Melanocyte of skin (primary cell): Measurements from ENCODE around the gene ROPN1L. TPM values are rescaled to one million over a fixed set of nuclear protein-coding genes. Genes with fewer than 3 reads are reported as not detected.

Source experiments
- small RNA-seq, 2 donors: library from RNA; depleted of rRNA; stranded (forward); fragments of <200 nt; gene quantifications; one replicate each; pipeline ENCODE3, GENCODE V24; 2012
- total RNA-seq, 2 donors: library from RNA; depleted of rRNA; stranded (reverse); fragments of >200 nt; gene quantifications; 2 replicates each; pipeline ENCODE4 v1.2.3, GENCODE V29; 2012

ROPN1L gene
- total RNA-seq = under 1 TPM; 0.34 to 0.67 TPM

DNA sequence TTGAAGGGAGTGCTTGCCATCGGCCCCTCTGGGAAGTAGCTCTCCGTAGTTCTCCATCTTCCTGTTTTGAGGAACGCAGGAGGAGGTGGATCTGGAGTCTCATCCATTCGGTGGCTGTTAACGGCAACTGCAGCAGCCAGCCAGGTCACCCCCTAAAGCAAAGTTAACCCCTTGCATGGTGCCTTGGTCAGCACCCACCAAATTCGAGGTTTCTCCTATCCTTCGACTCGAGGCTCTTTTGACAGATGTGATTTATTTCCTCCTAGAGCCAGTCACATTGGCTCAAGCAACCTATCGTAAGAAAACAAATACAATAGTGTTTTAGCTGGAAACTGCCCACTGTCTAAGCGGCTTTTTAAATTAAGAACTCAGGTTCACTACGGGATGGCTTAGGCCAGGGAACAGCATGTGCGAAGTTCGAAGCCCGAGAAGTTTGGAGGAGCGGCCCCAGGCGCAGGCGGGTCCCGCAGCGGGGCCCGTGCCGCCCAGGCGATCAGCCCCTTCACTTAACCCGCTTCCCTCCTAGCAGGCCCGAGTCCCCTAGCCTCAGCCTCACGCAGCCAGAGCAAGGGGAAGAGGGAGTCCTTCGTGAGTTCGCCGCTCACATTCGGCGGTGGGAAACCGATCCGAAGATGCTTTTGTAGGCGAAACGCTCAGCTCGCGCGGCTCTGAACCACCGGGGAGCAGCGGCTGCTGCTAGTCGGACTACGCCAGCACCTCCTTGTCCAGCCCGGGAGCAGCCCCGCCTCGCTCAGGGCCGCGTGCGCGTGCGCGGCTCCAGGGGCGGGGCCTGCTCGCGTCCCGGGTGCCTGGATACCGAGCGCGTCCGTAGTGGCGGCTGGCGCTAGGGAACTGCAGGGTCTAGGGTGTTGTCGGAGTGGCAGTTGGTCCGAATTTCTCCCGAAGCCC lies at the start of gene ROPN1L:
TSS of gene ROPN1L (plus strand) at position 797 of the 909 bp plus-strand sequence. CDS start 289 bp downstream, outside the sequence.

Small RNA genes lying within 50 kb of the gene (small RNA-seq; reads per million reads assigned to genes)
- gene MIR6131 = 0 reads per million in 2 donors

Other genes starting within 250 kb of the ROPN1L start
- 10 to 100 TPM; 10.7 to 14.5 TPM for gene ATPSCKMT, start 192.0 kb upstream of the ROPN1L start, total RNA-seq
- 100 to 1,000 TPM; 342 to 718 TPM for gene CCT5, start 191.6 kb upstream of the ROPN1L start, total RNA-seq
- 1 to 10 TPM; 4.0 to 5.2 TPM for gene CMBL, start 134.0 kb upstream of the ROPN1L start, total RNA-seq
- gene MARCHF6, start 88.2 kb upstream of the ROPN1L start, total RNA-seq = 10 to 100 TPM; 35.1 to 48.6 TPM
- gene ANKRD33B, start 122.2 kb downstream of the ROPN1L start, total RNA-seq = under 1 TPM; under 0.01 TPM